ENCODE results near the gene CCDC182. TPM values are rescaled to one million over a fixed set of nuclear protein-coding genes. Genes with fewer than 3 reads are reported as not detected.

The CCDC182 gene
- total RNA-seq, 6 donors from 2014 or later, result not detected

- Histone ChIP-seq H3K36me3 (no peaks in the 10 kb centered on the region), H3K4me1 (peaks cover 0 to 10% (median 0%) of the 10 kb centered on the region in 4 donors), H3K4me3 (no peak overlapping the region), H3K9me3 (no peaks in the 10 kb centered on the region), H3K27me3 (no peaks in the 10 kb centered on the region), H3K27ac (no peak overlapping the region)
- no peak for ATAC-seq (ENCODE audit: low FRiP score in 2 of 2)
- no peak for TF ChIP-seq POLR2A (IDR thresholded peaks at IDR 0.05)
- no peak for TF ChIP-seq CTCF (IDR thresholded peaks at IDR 0.05)
- TF ChIP-seq EP300 (IDR thresholded peaks at IDR 0.05), result no peak
- no peak for TF ChIP-seq POLR2AphosphoS5 (IDR thresholded peaks at IDR 0.05)
- no peak for DNase-seq
- WGBS, 2 donors, result 76 to 85% methylated on average over 7 of the region's 7 CpGs
These were observed 27.7 kb upstream of the CCDC182 start for GRCh38 chr17:57772774-57773173.

- H3K9me3 ChIP-seq, result no peaks in the 10 kb centered on the region
- H3K4me3 ChIP-seq, result no peak overlapping the region
- H3K4me1 ChIP-seq, result peaks cover 0 to 2% (median 0%) of the 10 kb centered on the region in 4 donors
- 84 to 88% methylated on average over 6 of the region's 6 CpGs for WGBS, 2 donors
- no peak overlapping the region for H3K27ac ChIP-seq
- TF ChIP-seq EP300 (IDR thresholded peaks at IDR 0.05), result no peak
- TF ChIP-seq POLR2A (IDR thresholded peaks at IDR 0.05), result no peak
- no peak for TF ChIP-seq POLR2AphosphoS5 (IDR thresholded peaks at IDR 0.05)
- no peak for TF ChIP-seq CTCF (IDR thresholded peaks at IDR 0.05)
- ATAC-seq (ENCODE audit: low FRiP score in 2 of 2) (no peak), DNase-seq (no peak)
- no peaks in the 10 kb centered on the region for H3K36me3 ChIP-seq
- H3K27me3 ChIP-seq, result no peaks in the 10 kb centered on the region
These were observed 22.5 kb upstream of the CCDC182 start for GRCh38 chr17:57767561-57767960.

GRCh38 chr17:57766318-57766943 is 21.3 kb upstream of the CCDC182 start:
- Histone ChIP-seq H3K9me3 (no peaks in the 10 kb centered on the region), H3K4me1 (peaks cover 0 to 2% (median 0%) of the 10 kb centered on the region in 4 donors), H3K36me3 (no peaks in the 10 kb centered on the region), H3K4me3 (no peak overlapping the region), H3K27ac (no peak overlapping the region), H3K27me3 (no peaks in the 10 kb centered on the region)
- TF ChIP-seq POLR2A (IDR thresholded peaks at IDR 0.05) (no peak), CTCF (IDR thresholded peaks at IDR 0.05) (no peak), EP300 (IDR thresholded peaks at IDR 0.05) (no peak), POLR2AphosphoS5 (IDR thresholded peaks at IDR 0.05) (no peak)
- ATAC-seq (ENCODE audit: low FRiP score in 2 of 2) (no peak), DNase-seq (no peak)
- 53 to 72% methylated on average over 2 of the region's 2 CpGs for WGBS, 2 donors

- Histone ChIP-seq H3K36me3 (no peaks in the 10 kb centered on the region), H3K9me3 (no peaks in the 10 kb centered on the region), H3K4me1 (peaks cover 0 to 2% (median 0%) of the 10 kb centered on the region in 4 donors), H3K4me3 (no peak overlapping the region), H3K27me3 (no peaks in the 10 kb centered on the region), H3K27ac (no peak overlapping the region)
- TF ChIP-seq EP300 (IDR thresholded peaks at IDR 0.05), result no peak
- no peak for TF ChIP-seq CTCF (IDR thresholded peaks at IDR 0.05)
- TF ChIP-seq POLR2AphosphoS5 (IDR thresholded peaks at IDR 0.05), result no peak
- no peak for TF ChIP-seq POLR2A (IDR thresholded peaks at IDR 0.05)
- no peak for DNase-seq
- 71 to 74% methylated on average over 19 of the region's 19 CpGs for WGBS, 2 donors
- no peak for ATAC-seq (ENCODE audit: low FRiP score in 2 of 2)
These were observed 17.6 kb upstream of the CCDC182 start for GRCh38 chr17:57762452-57763395.

All from upper lobe of left lung (tissue), 6 donors.